Measurements from ENCODE around the gene PADI1. TPM values are rescaled to one million over a fixed set of nuclear protein-coding genes. Genes with fewer than 3 reads are reported as not detected.

The PADI1 gene
- total RNA-seq, 2 experiments from 2014 or later: not detected

- Mint-ChIP-seq H3K4me3 (no peak overlapping the region), H3K36me3 (no peaks in the 10 kb centered on the region), H3K4me1 (no peaks in the 10 kb centered on the region), H3K27me3 (peaks cover 4% of the 10 kb centered on the region), H3K9me3 (no peaks in the 10 kb centered on the region), H3K27ac (no peak overlapping the region)
- DNase-seq: no peak
Observed at GRCh38 chr1:17170571-17170970, 34.4 kb upstream of the PADI1 start.

GRCh38 chr1:17173217-17173616, 31.7 kb upstream of the PADI1 start:
- H3K9me3 Mint-ChIP-seq: no peaks in the 10 kb centered on the region
- H3K27ac Mint-ChIP-seq: no peak overlapping the region
- no peaks in the 10 kb centered on the region for H3K36me3 Mint-ChIP-seq
- no peaks in the 10 kb centered on the region for H3K4me1 Mint-ChIP-seq
- no peak for DNase-seq
- H3K4me3 Mint-ChIP-seq: no peak overlapping the region
- peaks cover 4% of the 10 kb centered on the region for H3K27me3 Mint-ChIP-seq

- H3K9me3 Mint-ChIP-seq: peaks cover 6% of the 10 kb centered on the region
- H3K4me1 Mint-ChIP-seq: peaks cover 13% of the 10 kb centered on the region
- no peak overlapping the region for H3K27ac Mint-ChIP-seq
- DNase-seq: no peak
- H3K36me3 Mint-ChIP-seq: no peaks in the 10 kb centered on the region
- H3K4me3 Mint-ChIP-seq: no peak overlapping the region
- peaks cover 4% of the 10 kb centered on the region for H3K27me3 Mint-ChIP-seq
Observed at GRCh38 chr1:17176306-17177061, 28.4 kb upstream of the PADI1 start.

- Mint-ChIP-seq H3K9me3 (peaks cover 7% of the 10 kb centered on the region), H3K36me3 (no peaks in the 10 kb centered on the region), H3K27ac (no peak overlapping the region), H3K4me1 (peaks cover 21% of the 10 kb centered on the region), H3K4me3 (no peak overlapping the region), H3K27me3 (peaks cover 4% of the 10 kb centered on the region)
- no peak for DNase-seq
Observed at GRCh38 chr1:17177651-17178050, 27.3 kb upstream of the PADI1 start.

- peak overlapping the region; percentile 52 for H3K4me3 Mint-ChIP-seq
- H3K9me3 Mint-ChIP-seq: peaks cover 7% of the 10 kb centered on the region
- no peaks in the 10 kb centered on the region for H3K27me3 Mint-ChIP-seq
- peak overlapping the region; percentile 65 for H3K27ac Mint-ChIP-seq
- peak; percentile 15 for DNase-seq
- H3K36me3 Mint-ChIP-seq: no peaks in the 10 kb centered on the region
- H3K4me1 Mint-ChIP-seq: peaks cover 34% of the 10 kb centered on the region
Observed at GRCh38 chr1:17181781-17182464, 23.0 kb upstream of the PADI1 start.

GRCh38 chr1:17183388-17184160, 21.4 kb upstream of the PADI1 start:
- Mint-ChIP-seq H3K4me3 (no peak overlapping the region), H3K27ac (no peak overlapping the region), H3K9me3 (peaks cover 11% of the 10 kb centered on the region), H3K4me1 (peaks cover 36% of the 10 kb centered on the region), H3K36me3 (no peaks in the 10 kb centered on the region), H3K27me3 (no peaks in the 10 kb centered on the region)
- DNase-seq: no peak

GRCh38 chr1:17184161-17184665, 20.7 kb upstream of the PADI1 start:
- Mint-ChIP-seq H3K27ac (no peak overlapping the region), H3K4me1 (peaks cover 36% of the 10 kb centered on the region), H3K27me3 (no peaks in the 10 kb centered on the region), H3K4me3 (no peak overlapping the region), H3K36me3 (no peaks in the 10 kb centered on the region), H3K9me3 (peaks cover 13% of the 10 kb centered on the region)
- DNase-seq: no peak

GRCh38 chr1:17184822-17185484, 20.0 kb upstream of the PADI1 start:
- H3K4me1 Mint-ChIP-seq: peaks cover 36% of the 10 kb centered on the region
- H3K36me3 Mint-ChIP-seq: no peaks in the 10 kb centered on the region
- H3K27me3 Mint-ChIP-seq: no peaks in the 10 kb centered on the region
- no peak overlapping the region for H3K27ac Mint-ChIP-seq
- H3K4me3 Mint-ChIP-seq: no peak overlapping the region
- DNase-seq: no peak
- H3K9me3 Mint-ChIP-seq: peaks cover 13% of the 10 kb centered on the region

- H3K9me3 Mint-ChIP-seq: peaks cover 11% of the 10 kb centered on the region
- no peak for DNase-seq
- H3K4me1 Mint-ChIP-seq: peaks cover 32% of the 10 kb centered on the region
- no peaks in the 10 kb centered on the region for H3K36me3 Mint-ChIP-seq
- H3K27me3 Mint-ChIP-seq: no peaks in the 10 kb centered on the region
- H3K4me3 Mint-ChIP-seq: no peak overlapping the region
- no peak overlapping the region for H3K27ac Mint-ChIP-seq
Observed at GRCh38 chr1:17185485-17185860, 19.5 kb upstream of the PADI1 start.

GRCh38 chr1:17186216-17186909, 18.6 kb upstream of the PADI1 start:
- Mint-ChIP-seq H3K27ac (no peak overlapping the region), H3K36me3 (no peaks in the 10 kb centered on the region), H3K9me3 (peaks cover 9% of the 10 kb centered on the region), H3K27me3 (peaks cover 5% of the 10 kb centered on the region), H3K4me3 (no peak overlapping the region), H3K4me1 (peaks cover 24% of the 10 kb centered on the region)
- DNase-seq: no peak

- DNase-seq: no peak
- Mint-ChIP-seq H3K9me3 (peaks cover 7% of the 10 kb centered on the region), H3K27me3 (peaks cover 5% of the 10 kb centered on the region), H3K4me3 (no peak overlapping the region), H3K27ac (no peak overlapping the region), H3K36me3 (no peaks in the 10 kb centered on the region), H3K4me1 (peaks cover 17% of the 10 kb centered on the region)
Observed at GRCh38 chr1:17187051-17187450, 17.9 kb upstream of the PADI1 start.

- H3K4me1 Mint-ChIP-seq: peaks cover 15% of the 10 kb centered on the region
- H3K4me3 Mint-ChIP-seq: no peak overlapping the region
- peaks cover 9% of the 10 kb centered on the region for H3K27me3 Mint-ChIP-seq
- no peaks in the 10 kb centered on the region for H3K36me3 Mint-ChIP-seq
- H3K9me3 Mint-ChIP-seq: peaks cover 7% of the 10 kb centered on the region
- DNase-seq: no peak
- H3K27ac Mint-ChIP-seq: no peak overlapping the region
Observed at GRCh38 chr1:17188217-17188616, 16.7 kb upstream of the PADI1 start.

GRCh38 chr1:17188889-17189631, 15.9 kb upstream of the PADI1 start:
- Mint-ChIP-seq H3K4me3 (no peak overlapping the region), H3K27ac (no peak overlapping the region), H3K36me3 (no peaks in the 10 kb centered on the region), H3K4me1 (peaks cover 15% of the 10 kb centered on the region), H3K27me3 (peaks cover 9% of the 10 kb centered on the region), H3K9me3 (peaks cover 7% of the 10 kb centered on the region)
- DNase-seq: no peak

GRCh38 chr1:17189632-17189990, 15.3 kb upstream of the PADI1 start:
- H3K27me3 Mint-ChIP-seq: peaks cover 14% of the 10 kb centered on the region
- peaks cover 15% of the 10 kb centered on the region for H3K4me1 Mint-ChIP-seq
- peaks cover 7% of the 10 kb centered on the region for H3K9me3 Mint-ChIP-seq
- no peak for DNase-seq
- H3K27ac Mint-ChIP-seq: no peak overlapping the region
- no peaks in the 10 kb centered on the region for H3K36me3 Mint-ChIP-seq
- no peak overlapping the region for H3K4me3 Mint-ChIP-seq
